Measurements from ENCODE around the gene TTC34. TPM values are rescaled to one million over a fixed set of nuclear protein-coding genes. Genes with fewer than 3 reads are reported as not detected.

The TTC34 gene
- total and polyA plus RNA-seq, 7 donors = 0.01 to 0.15 (median 0.04) TPM

- peaks cover 0 to 26% (median 14%) of the 10 kb centered on the region in 3 donors for H3K27me3 ChIP-seq (ENCODE audit: insufficient read depth in 3 of 3, low read length in 2 of 3)
- no peak for TF ChIP-seq CTCF (IDR thresholded peaks at IDR 0.05)
- no peaks in the 10 kb centered on the region for H3K36me3 ChIP-seq (ENCODE audit: insufficient read depth in 1 of 2, low read depth in 1 of 2)
- intact Hi-C loops (cut with DNase I) = no loop called here
- no peaks in the 10 kb centered on the region for H3K9me3 ChIP-seq
- H3K27ac ChIP-seq = no peak overlapping the region
- H3K4me3 ChIP-seq = no peak overlapping the region
- no peak for ATAC-seq
- no peak for DNase-seq
- no peaks in the 10 kb centered on the region for H3K4me1 ChIP-seq
- WGBS, 3 donors = 38 to 40% (median 39%) methylated on average over 15 of the region's 15 CpGs
Measured at GRCh38 chr1:2834146-2834475, 32.6 kb upstream of the TTC34 start.

- Histone ChIP-seq H3K36me3 (ENCODE audit: insufficient read depth in 1 of 2, low read depth in 1 of 2) (no peaks in the 10 kb centered on the region), H3K4me1 (no peaks in the 10 kb centered on the region), H3K27me3 (ENCODE audit: insufficient read depth in 3 of 3, low read length in 2 of 3) (peaks cover 0 to 26% (median 14%) of the 10 kb centered on the region in 3 donors), H3K4me3 (no peak overlapping the region), H3K27ac (no peak overlapping the region), H3K9me3 (no peaks in the 10 kb centered on the region)
- no peak for TF ChIP-seq CTCF (IDR thresholded peaks at IDR 0.05)
- no peak for ATAC-seq
- intact Hi-C loops (cut with DNase I) = no loop called here
- 61 to 65% (median 62%) methylated on average over 20 of the region's 20 CpGs for WGBS, 3 donors
- peak in 1 of 2 donors; percentile 28 for DNase-seq
Measured at GRCh38 chr1:2833454-2834145, 32.1 kb upstream of the TTC34 start.

DNA sequence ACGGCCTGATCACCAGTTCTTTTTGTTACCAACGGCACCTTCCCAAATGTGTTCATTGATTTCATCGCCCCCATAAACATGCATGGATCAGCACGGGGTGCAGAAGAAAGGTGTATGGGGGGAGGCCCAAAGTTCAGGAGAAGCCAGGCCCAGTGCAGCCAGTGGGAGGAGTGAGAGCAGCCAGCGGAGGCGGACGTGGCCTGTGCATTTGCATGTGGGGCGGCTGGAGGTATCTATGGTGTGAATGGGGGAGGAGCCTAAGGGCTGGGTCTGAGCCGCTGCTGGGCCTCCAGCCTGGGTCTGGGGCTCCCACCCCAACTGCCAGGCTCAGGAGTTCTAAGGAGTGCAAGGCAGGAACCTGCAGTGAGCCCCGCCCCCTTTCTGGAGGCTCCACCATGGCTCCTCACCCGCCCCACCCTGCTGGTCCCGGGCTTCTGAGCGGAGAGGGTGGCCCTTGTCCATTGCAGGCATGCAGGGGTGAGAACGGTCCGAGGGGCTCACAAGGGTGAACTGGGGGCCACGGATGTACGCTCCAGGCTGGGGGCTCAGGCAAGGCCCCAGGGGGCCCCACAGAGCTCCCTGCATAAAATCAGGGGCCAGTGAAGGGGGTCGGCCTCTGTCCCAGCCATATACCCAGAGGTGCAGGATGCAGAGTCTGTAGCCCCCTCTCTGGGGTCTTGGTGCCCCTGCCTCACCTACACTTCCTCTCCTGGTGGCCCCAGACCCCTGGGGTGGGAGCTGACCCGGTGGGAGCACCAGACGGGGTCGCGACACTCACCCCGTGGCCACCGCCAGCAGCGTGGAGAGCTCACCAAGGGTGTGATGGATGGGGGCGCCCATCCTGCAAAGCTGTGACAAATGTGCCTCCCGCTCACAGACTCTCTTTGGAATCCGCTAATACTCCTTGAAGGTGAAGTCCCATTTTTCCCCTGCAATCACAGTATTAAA is 31.3 kb upstream of the TTC34 start:
- no peak for TF ChIP-seq CTCF (IDR thresholded peaks at IDR 0.05)
- no peak for ATAC-seq
- DNase-seq = peak in 1 of 2 donors; percentile 48
- no peaks in the 10 kb centered on the region for H3K9me3 ChIP-seq
- intact Hi-C loops (cut with DNase I) = no loop called here
- peaks cover 0 to 26% (median 14%) of the 10 kb centered on the region in 3 donors for H3K27me3 ChIP-seq (ENCODE audit: insufficient read depth in 3 of 3, low read length in 2 of 3)
- H3K27ac ChIP-seq = no peak overlapping the region
- 78 to 79% (median 79%) methylated on average over 27 to 28 of the region's 28 CpGs for WGBS, 3 donors
- H3K4me1 ChIP-seq = no peaks in the 10 kb centered on the region
- H3K36me3 ChIP-seq (ENCODE audit: insufficient read depth in 1 of 2, low read depth in 1 of 2) = no peaks in the 10 kb centered on the region
- no peak overlapping the region for H3K4me3 ChIP-seq

- DNase-seq (peak in 1 of 2 donors; percentile 27), ATAC-seq (no peak)
- peaks cover 0 to 26% (median 14%) of the 10 kb centered on the region in 3 donors for H3K27me3 ChIP-seq (ENCODE audit: insufficient read depth in 3 of 3, low read length in 2 of 3)
- H3K4me3 ChIP-seq = no peak overlapping the region
- 64 to 71% (median 65%) methylated on average over 12 of the region's 12 CpGs for WGBS, 3 donors
- no peaks in the 10 kb centered on the region for H3K9me3 ChIP-seq
- H3K27ac ChIP-seq = no peak overlapping the region
- intact Hi-C loops (cut with DNase I) = no loop called here
- H3K36me3 ChIP-seq (ENCODE audit: insufficient read depth in 1 of 2, low read depth in 1 of 2) = no peaks in the 10 kb centered on the region
- no peaks in the 10 kb centered on the region for H3K4me1 ChIP-seq
- no peak for TF ChIP-seq CTCF (IDR thresholded peaks at IDR 0.05)
Measured at GRCh38 chr1:2831596-2832212, 30.2 kb upstream of the TTC34 start.
